ENCODE measurements around the gene ADAM12.

The ADAM12 gene

DNA sequence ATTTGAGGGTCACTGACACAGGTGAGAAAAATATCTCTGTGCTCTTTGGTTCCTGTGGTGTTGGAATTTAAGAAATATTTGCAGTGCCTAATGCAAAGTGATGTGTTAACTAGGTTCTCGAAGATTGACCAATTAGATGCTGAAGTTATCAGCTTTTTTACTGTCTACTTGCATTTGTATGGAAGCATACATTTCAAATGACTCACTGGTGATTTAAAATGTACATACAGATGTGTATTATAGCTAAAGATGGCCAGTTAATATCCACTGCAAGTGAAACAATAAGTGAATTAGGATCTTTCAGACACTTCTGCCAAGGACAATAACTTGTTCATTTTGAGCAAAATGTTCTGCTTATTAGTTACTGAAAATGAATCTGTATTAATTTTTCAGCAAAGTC lies 287.0 kb downstream of the ADAM12 start:
- TF ChIP-seq, protein P1, sequence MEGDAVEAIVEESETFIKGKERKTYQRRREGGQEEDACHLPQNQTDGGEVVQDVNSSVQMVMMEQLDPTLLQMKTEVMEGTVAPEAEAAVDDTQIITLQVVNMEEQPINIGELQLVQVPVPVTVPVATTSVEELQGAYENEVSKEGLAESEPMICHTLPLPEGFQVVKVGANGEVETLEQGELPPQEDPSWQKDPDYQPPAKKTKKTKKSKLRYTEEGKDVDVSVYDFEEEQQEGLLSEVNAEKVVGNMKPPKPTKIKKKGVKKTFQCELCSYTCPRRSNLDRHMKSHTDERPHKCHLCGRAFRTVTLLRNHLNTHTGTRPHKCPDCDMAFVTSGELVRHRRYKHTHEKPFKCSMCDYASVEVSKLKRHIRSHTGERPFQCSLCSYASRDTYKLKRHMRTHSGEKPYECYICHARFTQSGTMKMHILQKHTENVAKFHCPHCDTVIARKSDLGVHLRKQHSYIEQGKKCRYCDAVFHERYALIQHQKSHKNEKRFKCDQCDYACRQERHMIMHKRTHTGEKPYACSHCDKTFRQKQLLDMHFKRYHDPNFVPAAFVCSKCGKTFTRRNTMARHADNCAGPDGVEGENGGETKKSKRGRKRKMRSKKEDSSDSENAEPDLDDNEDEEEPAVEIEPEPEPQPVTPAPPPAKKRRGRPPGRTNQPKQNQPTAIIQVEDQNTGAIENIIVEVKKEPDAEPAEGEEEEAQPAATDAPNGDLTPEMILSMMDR (IDR thresholded peaks at IDR 0.05; ENCODE audit: borderline replicate concordance, insufficient read depth, low read depth, low read length) = no peak
- H3K4me3 ChIP-seq (ENCODE audit: low read depth, low read length) = no peak overlapping the region

DNA sequence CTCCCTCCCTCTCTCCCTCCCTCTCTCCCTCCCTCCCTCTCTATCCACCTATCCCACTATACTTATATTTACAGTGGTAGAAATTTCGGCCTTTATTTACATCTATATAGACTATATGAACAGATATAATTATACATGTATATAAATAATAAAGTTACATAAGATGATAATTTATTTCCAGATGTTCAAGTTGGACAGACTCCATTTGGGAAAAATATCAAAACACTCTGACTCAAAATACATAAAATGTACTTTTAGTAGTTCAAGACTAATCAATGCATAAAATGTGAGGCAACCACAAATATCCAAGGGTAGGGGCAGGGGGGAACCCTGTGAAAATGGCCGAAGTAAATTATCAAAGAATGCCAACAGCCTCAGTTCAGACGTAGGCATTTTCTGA lies 288.9 kb downstream of the ADAM12 start:
- TF ChIP-seq, protein P1 (IDR thresholded peaks at IDR 0.05; ENCODE audit: borderline replicate concordance, insufficient read depth, low read depth, low read length) = no peak
- H3K4me3 ChIP-seq (ENCODE audit: low read depth, low read length) = no peak overlapping the region

DNA sequence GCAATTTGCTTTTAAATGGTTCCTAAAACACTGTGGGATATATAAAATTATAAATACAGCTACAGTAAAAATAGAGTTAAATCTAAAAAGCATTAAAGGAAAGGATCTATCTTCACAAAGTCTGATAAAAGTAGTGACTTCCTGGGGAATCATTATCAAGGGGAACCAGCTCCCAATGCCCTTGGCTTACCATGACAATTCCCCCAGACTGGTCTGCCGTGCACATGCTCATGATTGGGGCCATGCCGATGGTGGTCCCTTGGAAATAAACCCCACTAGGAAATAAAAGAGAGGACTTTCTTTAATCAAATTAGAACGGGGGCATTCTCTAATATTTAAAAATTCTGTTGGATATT lies 290.1 kb downstream of the ADAM12 start:
- TF ChIP-seq, protein P1 (IDR thresholded peaks at IDR 0.05; ENCODE audit: borderline replicate concordance, insufficient read depth, low read depth, low read length) = no peak
- H3K4me3 ChIP-seq (ENCODE audit: low read depth, low read length) = no peak overlapping the region

DNA sequence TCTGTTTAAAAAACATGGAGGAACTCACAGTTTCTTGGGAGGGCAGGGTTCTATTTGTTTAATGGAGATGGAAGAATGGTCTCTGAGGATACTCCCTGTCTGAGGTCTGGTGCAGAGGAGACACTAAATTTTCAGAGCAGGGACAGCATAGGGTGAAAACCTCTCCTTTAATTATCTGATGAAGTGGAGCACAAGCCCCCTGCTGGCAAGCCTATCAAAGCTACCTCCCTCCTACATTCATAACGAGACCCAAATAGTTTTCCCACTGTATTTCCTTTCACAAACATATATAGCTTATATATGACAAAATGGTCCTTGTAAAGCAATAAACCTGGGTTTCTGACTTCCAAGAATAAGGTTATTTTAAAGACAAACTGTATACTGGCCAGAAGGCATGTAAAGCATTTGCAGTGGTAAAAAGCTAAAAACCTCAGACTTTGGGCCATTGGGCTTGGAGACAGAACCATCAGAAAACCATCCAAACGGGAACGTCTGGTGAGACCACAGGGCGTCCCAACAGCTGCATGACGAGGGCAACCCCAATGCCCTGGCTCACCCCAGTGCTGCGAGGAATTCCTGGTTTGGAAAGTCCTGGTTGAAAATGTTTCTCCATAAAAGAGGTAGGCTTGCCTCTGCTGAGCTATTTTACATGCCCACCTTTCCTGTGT lies 290.6 kb downstream of the ADAM12 start:
- H3K4me3 ChIP-seq (ENCODE audit: low read depth, low read length) = no peak overlapping the region
- TF ChIP-seq, protein P1 (IDR thresholded peaks at IDR 0.05; ENCODE audit: borderline replicate concordance, insufficient read depth, low read depth, low read length) = peak; percentile 21; the same call in 1 of the 2 replicates

DNA sequence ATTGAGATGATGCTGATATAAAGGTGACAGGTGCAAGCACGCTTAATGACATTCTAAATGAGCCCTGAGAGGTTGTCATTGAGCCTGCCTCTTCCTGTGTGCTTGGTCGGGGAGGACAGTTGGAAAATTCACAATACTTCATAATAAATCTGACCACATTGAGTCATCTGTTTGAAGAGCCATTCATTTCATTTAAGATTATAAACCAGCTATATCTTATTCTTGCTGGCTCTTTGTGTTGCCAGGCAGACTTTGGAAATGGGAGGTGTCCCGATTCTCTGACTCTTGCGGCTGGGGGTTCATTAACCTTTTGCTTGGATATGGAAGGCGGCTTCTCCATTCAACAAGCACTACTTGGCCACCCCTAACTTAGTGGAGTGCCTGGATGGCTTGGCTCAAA lies 293.7 kb downstream of the ADAM12 start:
- no peak overlapping the region for H3K4me3 ChIP-seq (ENCODE audit: low read depth, low read length)
- TF ChIP-seq, protein P1 (IDR thresholded peaks at IDR 0.05; ENCODE audit: borderline replicate concordance, insufficient read depth, low read depth, low read length) = no peak

DNA sequence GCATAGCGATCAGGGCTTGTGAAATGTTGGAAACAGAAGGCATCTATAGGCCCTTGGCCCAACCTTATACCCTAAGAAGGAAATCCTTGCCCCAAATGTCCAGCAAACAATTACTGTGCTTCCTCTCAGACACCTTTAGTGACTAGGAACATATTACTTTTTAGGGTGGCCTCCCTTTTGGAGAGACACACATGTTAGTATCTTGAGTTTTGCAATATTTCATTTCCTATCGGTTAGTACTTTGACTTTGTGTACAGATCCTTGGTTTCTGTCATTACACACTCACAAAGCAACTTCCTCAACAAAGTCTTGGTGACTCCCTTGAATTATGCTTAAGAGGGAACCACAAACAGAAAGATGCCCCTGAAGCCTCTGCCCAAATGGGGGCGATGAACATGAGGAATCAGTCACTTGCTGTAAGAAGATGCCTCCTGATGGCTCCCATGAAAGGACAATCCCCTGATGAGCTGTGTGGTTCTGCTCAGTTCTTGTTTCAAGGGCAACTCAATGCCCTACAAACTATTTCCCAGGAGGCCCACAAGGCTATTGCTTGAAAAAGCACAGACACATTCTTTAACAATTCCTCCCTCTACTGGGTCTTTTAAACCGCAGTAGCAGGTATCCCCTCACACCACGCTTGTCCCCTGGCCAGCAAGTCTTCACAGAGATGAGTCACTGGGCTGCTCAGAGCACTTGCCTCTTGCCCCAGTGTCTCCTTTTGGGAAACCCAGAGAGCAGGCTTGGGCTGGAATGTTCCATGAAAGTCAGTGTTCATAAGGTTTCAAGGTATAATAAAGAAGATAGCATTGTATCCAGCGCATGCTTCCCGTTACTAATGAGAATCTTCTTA lies 295.7 kb downstream of the ADAM12 start:
- TF ChIP-seq, protein P1 (IDR thresholded peaks at IDR 0.05; ENCODE audit: borderline replicate concordance, insufficient read depth, low read depth, low read length) = no peak
- H3K4me3 ChIP-seq (ENCODE audit: low read depth, low read length) = no peak overlapping the region
